Embryonic facial prominence (tissue), 1 donor: Measurements from ENCODE around the gene C1QTNF2.
"Not testable (repeated sequence)": the region's sequence is repeated elsewhere in the genome, so short reads cannot be mapped to it uniquely, and the experiment has no call there.

Experiments
- DNase-seq: peaks from one replicate; pipeline ENCODE4 v3.0.0-alpha.2; 2016; ENCODE audit errors: extremely low spot score

The C1QTNF2 gene

GRCh38 chr5:160341309-160341870 lies 29.0 kb downstream of the C1QTNF2 start:
- DNase-seq: no peak

GRCh38 chr5:160340513-160340912 lies 29.9 kb downstream of the C1QTNF2 start:
- not testable (repeated sequence) for DNase-seq

GRCh38 chr5:160339406-160340130 lies 30.9 kb downstream of the C1QTNF2 start:
- no peak for DNase-seq

GRCh38 chr5:160334716-160335115 lies 35.7 kb downstream of the C1QTNF2 start:
- not testable (repeated sequence) for DNase-seq

- no peak for DNase-seq
Measured at GRCh38 chr5:160333721-160334120, 36.7 kb downstream of the C1QTNF2 start.

GRCh38 chr5:160330212-160330611 lies 40.2 kb downstream of the C1QTNF2 start:
- no peak for DNase-seq

- DNase-seq: no peak
Measured at GRCh38 chr5:160327818-160328217, 42.6 kb downstream of the C1QTNF2 start.

GRCh38 chr5:160326981-160327380 lies 43.4 kb downstream of the C1QTNF2 start:
- DNase-seq: no peak

- no peak for DNase-seq
Measured at GRCh38 chr5:160325716-160326115, 44.7 kb downstream of the C1QTNF2 start.

- DNase-seq: no peak
Measured at GRCh38 chr5:160324886-160325285, 45.5 kb downstream of the C1QTNF2 start.

- DNase-seq: no peak
Measured at GRCh38 chr5:160318409-160318808, 52.0 kb downstream of the C1QTNF2 start.

GRCh38 chr5:160317434-160317833 lies 53.0 kb downstream of the C1QTNF2 start:
- DNase-seq: no peak

GRCh38 chr5:160315968-160316367 lies 54.5 kb downstream of the C1QTNF2 start:
- DNase-seq: no peak

GRCh38 chr5:160312960-160313727 lies 57.3 kb downstream of the C1QTNF2 start:
- no peak for DNase-seq

- DNase-seq: no peak
Measured at GRCh38 chr5:160312134-160312959, 58.1 kb downstream of the C1QTNF2 start, which contains the start of gene CCNJL. Gene CCNJL (minus strand): TSS chr5:160312564. CDS start chr5:160311923, 641 bp downstream.

- DNase-seq: no peak
Measured at GRCh38 chr5:160311491-160312133, 58.8 kb downstream of the C1QTNF2 start.

GRCh38 chr5:160310552-160311295 lies 59.7 kb downstream of the C1QTNF2 start:
- DNase-seq: no peak

GRCh38 chr5:160310140-160310539 lies 60.3 kb downstream of the C1QTNF2 start:
- DNase-seq: no peak

GRCh38 chr5:160306696-160307095 lies 63.7 kb downstream of the C1QTNF2 start:
- DNase-seq: no peak

- no peak for DNase-seq
Measured at GRCh38 chr5:160305319-160305718, 65.1 kb downstream of the C1QTNF2 start.

GRCh38 chr5:160303690-160304089 lies 66.7 kb downstream of the C1QTNF2 start:
- no peak for DNase-seq
